HEK293T (cell line): ENCODE results near the gene YAE1.

Source experiments
- CTCF ChIA-PET: fragments of 350-600 bp; formaldehyde crosslinking; extraction: SDS; loops from one replicate; lab custom pipeline; 2021; ENCODE audit warnings: antibody characterized with exemption, inconsistent platforms; lab: Yijun Ruan, JAX
- POLR2A ChIA-PET: fragments of 350-600 bp; formaldehyde crosslinking; extraction: SDS; loops from one replicate; lab custom pipeline; 2020; ENCODE audit warnings: antibody characterized with exemption, inconsistent platforms; lab: Yijun Ruan, JAX
- DNase-seq: peaks from one replicate; pipeline ENCODE4 v3.0.0; 2012; ENCODE audit warnings: mixed read lengths; ENCODE audit errors: extremely low spot score
- ARNT ChIP-seq: fragments of 450-650 bp; IDR thresholded peaks from 2 replicates; pipeline ENCODE4 v1.6.1; 2017; ENCODE audit warnings: mild to moderate bottlenecking
- BHLHE40 ChIP-seq: fragments of 450-650 bp; IDR thresholded peaks from 2 replicates; pipeline ENCODE4 v1.6.1; 2016; ENCODE audit warnings: mild to moderate bottlenecking, moderate library complexity, borderline replicate concordance
- CTBP1 ChIP-seq: fragments of 450-650 bp; IDR thresholded peaks from 2 replicates; pipeline ENCODE4 v1.6.1; 2016; ENCODE audit warnings: borderline replicate concordance
- ELF4 ChIP-seq: fragments of 450-650 bp; IDR thresholded peaks from 2 replicates; pipeline ENCODE4 v1.6.1; 2017; ENCODE audit warnings: antibody characterized with exemption
- FOXA1 ChIP-seq: fragments of 450-650 bp; IDR thresholded peaks from 2 replicates; pipeline ENCODE4 v1.6.1; 2016; ENCODE audit warnings: mild to moderate bottlenecking
- FOXK2 ChIP-seq: fragments of 450-650 bp; IDR thresholded peaks from 2 replicates; pipeline ENCODE4 v1.6.1; 2016; ENCODE audit warnings: mild to moderate bottlenecking
- FOXM1 ChIP-seq: fragments of 450-650 bp; IDR thresholded peaks from 2 replicates; pipeline ENCODE4 v1.6.1; 2017; ENCODE audit warnings: mild to moderate bottlenecking, borderline replicate concordance
- HDGF ChIP-seq: fragments of 450-650 bp; IDR thresholded peaks from 2 replicates; pipeline ENCODE4 v1.6.1; 2017; ENCODE audit warnings: antibody characterized with exemption, borderline replicate concordance
- L3MBTL2 ChIP-seq: fragments of 450-650 bp; conservative IDR thresholded peaks from 2 replicates; pipeline ENCODE4 v1.6.1; 2016; ENCODE audit warnings: mild to moderate bottlenecking
- LEF1 ChIP-seq: fragments of 450-650 bp; IDR thresholded peaks from 2 replicates; pipeline ENCODE4 v1.6.1; 2017; ENCODE audit warnings: mild to moderate bottlenecking, borderline replicate concordance
- NFRKB ChIP-seq: fragments of 450-650 bp; IDR thresholded peaks from 2 replicates; pipeline ENCODE4 v1.6.1; 2016; ENCODE audit warnings: mild to moderate bottlenecking, moderate library complexity
- PKNOX1 ChIP-seq: fragments of 450-650 bp; IDR thresholded peaks from 2 replicates; pipeline ENCODE4 v1.6.1; 2016
- SP1 ChIP-seq: fragments of 450-650 bp; IDR thresholded peaks from 2 replicates; pipeline ENCODE4 v1.6.1; 2017
- SUZ12 ChIP-seq: fragments of 450-650 bp; IDR thresholded peaks from 2 replicates; pipeline ENCODE4 v1.6.1; 2016; ENCODE audit warnings: mild to moderate bottlenecking
- TARDBP ChIP-seq: fragments of 450-650 bp; IDR thresholded peaks from 2 replicates; pipeline ENCODE4 v1.6.1; 2016
- ZNF384 ChIP-seq: fragments of 450-650 bp; IDR thresholded peaks from 2 replicates; pipeline ENCODE4 v1.6.1; 2016

The YAE1 gene

DNA sequence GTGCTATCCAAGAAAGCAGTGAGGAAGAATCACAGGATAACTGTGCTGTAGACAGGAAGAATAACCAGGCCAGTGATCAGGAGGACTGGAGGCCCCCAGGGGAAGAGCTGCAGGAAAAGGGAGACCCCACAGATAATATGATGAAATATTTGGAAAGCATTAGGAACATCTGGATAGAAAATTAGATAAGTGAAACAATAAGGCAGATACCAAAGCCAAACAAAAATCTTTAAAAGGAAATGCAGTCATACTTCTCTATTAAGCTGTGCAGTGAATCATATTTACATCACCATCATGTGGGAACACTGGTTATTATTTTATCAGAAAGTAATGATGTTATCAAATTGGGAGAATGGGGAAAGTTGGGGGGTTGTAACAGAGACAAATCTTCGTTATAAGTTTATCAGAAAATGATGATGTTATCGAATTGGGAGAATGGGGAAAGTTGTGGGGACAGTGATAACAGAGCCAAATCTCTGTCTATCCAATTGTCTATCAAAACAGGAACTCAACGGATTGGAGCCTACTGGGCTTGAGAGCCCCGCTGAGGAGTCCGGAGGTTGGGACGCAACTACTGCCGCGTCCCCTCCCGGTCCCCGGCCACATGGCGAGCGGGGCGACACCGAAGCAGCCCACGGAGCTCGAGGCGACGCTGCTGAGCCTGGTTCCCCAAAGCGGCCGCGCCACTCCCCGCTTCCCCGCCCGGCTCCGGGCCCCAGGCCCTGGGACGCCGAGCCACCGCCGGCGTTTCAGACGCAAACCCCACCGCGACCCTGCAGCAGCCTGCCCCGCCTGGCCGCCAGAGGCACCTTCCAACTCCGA is 43.1 kb downstream of the YAE1 start:
- ChIA-PET CTCF (no interaction called here), POLR2A (no interaction called here)

DNA sequence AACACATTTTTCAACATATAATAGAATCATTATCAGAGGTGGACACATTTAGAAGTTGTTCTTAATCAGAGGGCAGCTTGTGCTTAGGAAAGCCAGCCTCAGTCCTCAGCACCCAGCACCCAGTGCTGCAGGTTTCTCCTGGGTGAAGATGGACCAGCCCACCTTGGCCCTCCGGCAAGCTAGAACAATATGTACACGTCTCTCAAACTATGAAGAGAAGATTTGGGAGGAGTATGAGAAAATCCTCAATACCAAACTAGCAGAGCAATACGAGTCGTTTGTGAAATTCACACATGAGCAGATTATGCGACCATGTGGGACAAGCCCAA is 43.7 kb downstream of the YAE1 start:
- DNase-seq = no peak
- TF ChIP-seq L3MBTL2 (no peak), ARNT (no peak), FOXK2 (no peak), ELF4 (no peak), ZNF384 (no peak), NFRKB (no peak), HDGF (no peak), CTBP1 (no peak), TARDBP (no peak), SUZ12 (no peak), PKNOX1 (no peak), SP1 (no peak), FOXM1 (no peak), BHLHE40 (no peak), LEF1 (no peak), FOXA1 (no peak)
- ChIA-PET POLR2A (no interaction called here), CTCF (no interaction called here)

More for the DNA sequence above, 43.1 kb downstream of the YAE1 start:
- no peak for DNase-seq
- TF ChIP-seq LEF1 = no peak
- no peak for TF ChIP-seq HDGF
- no peak for TF ChIP-seq FOXK2
- no peak for TF ChIP-seq CTBP1
- TF ChIP-seq L3MBTL2 = no peak
- no peak for TF ChIP-seq FOXA1
- TF ChIP-seq SUZ12 = no peak
- TF ChIP-seq SP1 = no peak
- no peak for TF ChIP-seq BHLHE40
- no peak for TF ChIP-seq ELF4

DNA sequence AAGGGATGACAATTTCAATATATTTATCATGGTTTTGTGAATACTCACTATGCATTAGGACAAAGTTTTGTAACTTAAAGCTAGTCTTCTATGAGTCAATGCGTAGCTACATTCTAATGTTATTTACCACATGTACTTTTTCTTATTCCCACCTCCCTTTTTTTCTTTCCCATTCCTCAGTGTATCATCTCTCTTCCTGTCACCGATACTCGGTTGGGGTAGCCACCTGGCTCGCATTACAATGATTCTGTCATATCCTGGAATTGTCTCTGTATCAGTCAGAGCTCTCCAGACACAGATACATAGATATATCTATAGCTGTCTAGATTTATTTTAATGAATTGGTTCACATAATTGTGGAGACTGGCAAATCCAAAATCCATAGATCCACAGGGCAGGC is 47.4 kb downstream of the YAE1 start:
- no peak for DNase-seq
- POLR2A ChIA-PET = no interaction called here
- CTCF ChIA-PET = interaction anchor here (1.5 kb wide), 1 partner anchor 33 kb away, joined by 7 read pairs; no protein-coding TSS in a partner anchor
- no peak for TF ChIP-seq PKNOX1

DNA sequence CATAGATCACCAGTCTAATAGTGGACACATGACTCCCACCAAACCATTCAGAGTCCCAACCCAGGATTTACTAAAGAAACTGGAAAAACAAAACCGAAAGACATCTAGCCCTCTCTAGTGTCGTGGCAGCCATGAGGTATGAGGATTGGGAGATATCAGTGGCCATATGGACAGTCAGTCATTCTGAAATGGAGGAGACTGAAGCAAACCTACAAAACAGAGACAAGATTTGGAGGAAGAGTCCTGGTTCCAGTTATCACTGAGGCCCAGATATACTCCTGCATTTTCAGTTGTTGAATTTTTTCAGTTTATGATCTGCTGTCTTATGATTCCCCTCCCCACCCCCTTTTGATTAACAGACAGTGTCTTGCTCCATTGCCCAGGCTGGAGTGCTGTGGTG is 48.1 kb downstream of the YAE1 start:
- CTCF ChIA-PET = interaction anchor here (1.5 kb wide), 1 partner anchor 34 kb away, joined by 7 read pairs; no protein-coding TSS in a partner anchor

GRCh38 chr7:39615350-39615975 is 49.3 kb downstream of the YAE1 start:
- TF ChIP-seq PKNOX1 (peak; percentile 31; the same call in 1 of the 2 replicates), FOXK2 (no peak), FOXA1 (no peak)
- ChIA-PET CTCF (interaction anchor here (0.9 kb wide), 1 partner anchor 35 kb away, joined by 5 read pairs; no protein-coding TSS in a partner anchor), POLR2A (no interaction called here)
- no peak for DNase-seq

More for the DNA sequence above, 48.1 kb downstream of the YAE1 start:
- no peak for TF ChIP-seq ELF4
- TF ChIP-seq ZNF384 = no peak
- no peak for TF ChIP-seq L3MBTL2
- TF ChIP-seq BHLHE40 = no peak
- no peak for TF ChIP-seq SP1
- no peak for TF ChIP-seq ARNT
- TF ChIP-seq FOXA1 = no peak
- TF ChIP-seq FOXM1 = no peak
- TF ChIP-seq FOXK2 = no peak
- TF ChIP-seq LEF1 = no peak
- no peak for TF ChIP-seq TARDBP
- POLR2A ChIA-PET = no interaction called here
- DNase-seq = no peak

DNA sequence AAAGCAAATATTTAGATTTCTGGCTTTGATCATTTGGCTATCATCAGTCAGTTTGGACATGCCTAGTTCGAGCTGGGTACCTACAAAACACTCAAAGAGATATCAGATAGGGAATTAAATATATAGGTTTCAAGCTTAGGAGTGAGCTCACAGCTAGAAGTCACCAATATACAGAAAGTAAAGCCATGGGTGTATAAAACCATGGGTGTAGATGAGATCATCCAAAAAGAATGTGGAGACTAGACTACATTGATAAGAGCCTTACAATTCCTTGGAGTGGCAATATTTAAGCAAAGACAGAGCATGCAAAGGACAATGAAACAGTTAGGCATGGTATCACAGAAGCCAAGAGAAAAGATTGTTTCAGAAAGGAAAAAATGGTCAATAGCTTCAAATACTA is 49.9 kb downstream of the YAE1 start:
- POLR2A ChIA-PET = no interaction called here
- DNase-seq = no peak
- TF ChIP-seq SUZ12 (no peak), ELF4 (no peak), FOXA1 (no peak)
- CTCF ChIA-PET = interaction anchor here (0.9 kb wide), 1 partner anchor 35 kb away, joined by 5 read pairs; no protein-coding TSS in a partner anchor

DNA sequence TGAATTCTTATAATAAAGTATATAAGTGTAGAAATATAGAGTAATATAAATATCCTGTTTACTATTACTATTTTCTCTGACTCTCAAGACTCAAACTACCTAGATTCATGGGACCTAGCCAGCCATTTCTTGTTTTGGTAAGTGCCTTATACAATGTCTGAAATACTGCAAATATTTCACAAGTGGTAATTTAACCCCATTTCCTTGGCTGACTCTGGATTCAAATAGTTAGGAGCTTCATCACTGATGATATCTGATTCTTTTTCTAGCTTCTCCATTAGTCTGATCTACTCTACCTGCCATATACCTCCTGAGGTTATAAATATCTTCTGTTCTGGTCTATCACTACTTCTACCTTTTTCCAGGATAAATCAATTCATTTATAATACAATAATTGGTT is 50.8 kb downstream of the YAE1 start:
- TF ChIP-seq PKNOX1 (no peak), SP1 (no peak), ARNT (no peak), HDGF (no peak), NFRKB (no peak), FOXA1 (no peak), ELF4 (no peak), FOXM1 (no peak), ZNF384 (no peak), CTBP1 (no peak), LEF1 (no peak), SUZ12 (no peak), TARDBP (no peak)
- ChIA-PET CTCF (interaction anchor here (0.5 kb wide), 1 partner anchor 129 kb away, joined by 4 read pairs; no protein-coding TSS in a partner anchor), POLR2A (interaction anchor here (0.6 kb wide), 1 partner anchor 834 kb away, joined by 3 read pairs; no protein-coding TSS in a partner anchor)
- no peak for DNase-seq
